GM10248 (cell line): ENCODE measurements around the gene ZBTB11.
A peak's percentile ranks its signal among the peaks of the same experiment; 100 is the strongest.

Experiments
- CTCF ChIA-PET: fragments of 300-600 bp; sonication (Branson Sonifier 250); formaldehyde crosslinking; extraction: SDS; loops from one replicate; lab custom pipeline; 2021; ENCODE audit warnings: antibody characterized with exemption; lab: Yijun Ruan, JAX
- POLR2A ChIA-PET: fragments of 350-650 bp; sonication (Branson Sonifier 250); formaldehyde crosslinking; extraction: SDS; loops from one replicate; lab custom pipeline; 2020; ENCODE audit warnings: antibody characterized with exemption; lab: Yijun Ruan, JAX
- DNase-seq: peaks from one replicate; pipeline ENCODE4 v3.0.0; 2012; ENCODE audit errors: extremely low spot score
- TF ChIP-seq, protein P1 (sequence below): IDR thresholded peaks from 2 replicates; pipeline ENCODE4 v1.5.1; 2012; ENCODE audit warnings: mild to moderate bottlenecking, low read depth; ENCODE audit errors: extremely low read depth, missing control alignments, control extremely low read depth

Gene ZBTB11

DNA sequence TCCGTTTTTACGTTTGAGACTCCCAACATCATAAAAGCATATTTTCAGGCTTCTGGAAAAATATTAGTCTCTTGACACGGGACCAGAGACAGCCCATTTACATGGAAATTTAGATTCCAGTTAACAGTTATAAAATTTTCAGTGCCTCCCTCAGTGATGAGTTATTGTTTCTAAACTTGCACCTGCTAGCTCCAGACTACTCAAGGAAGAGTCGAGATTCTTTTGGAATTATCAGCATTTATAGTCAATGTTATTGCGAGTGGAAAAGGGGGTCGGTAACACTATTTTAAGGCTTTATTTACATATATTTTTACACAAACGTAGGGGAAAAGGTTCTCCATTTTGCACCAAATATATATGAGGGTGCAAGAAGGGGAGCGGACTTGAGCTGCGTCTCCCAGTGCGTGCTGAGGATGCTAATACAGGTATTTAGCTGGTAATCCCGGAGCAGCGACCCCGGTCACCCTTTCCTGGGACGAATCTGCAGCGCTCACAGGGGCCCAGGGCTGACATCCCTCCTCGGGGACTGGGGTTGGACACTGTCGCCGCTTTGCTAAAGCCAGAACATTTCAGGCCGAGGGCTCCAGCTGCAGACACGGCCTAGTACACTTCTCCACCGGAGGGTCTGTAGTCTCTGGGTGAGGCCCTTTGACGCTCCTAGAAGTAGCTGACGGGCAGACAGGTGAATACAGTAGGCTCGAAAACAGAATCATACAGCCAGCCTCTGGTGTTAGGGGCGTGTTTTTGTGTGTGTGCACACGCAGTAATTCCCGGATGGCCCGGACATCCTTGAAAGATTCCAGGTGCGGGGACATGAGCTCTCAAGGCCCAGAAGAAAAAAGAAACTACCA is 729 bp upstream of the ZBTB11 start:
- TF ChIP-seq, protein P1, sequence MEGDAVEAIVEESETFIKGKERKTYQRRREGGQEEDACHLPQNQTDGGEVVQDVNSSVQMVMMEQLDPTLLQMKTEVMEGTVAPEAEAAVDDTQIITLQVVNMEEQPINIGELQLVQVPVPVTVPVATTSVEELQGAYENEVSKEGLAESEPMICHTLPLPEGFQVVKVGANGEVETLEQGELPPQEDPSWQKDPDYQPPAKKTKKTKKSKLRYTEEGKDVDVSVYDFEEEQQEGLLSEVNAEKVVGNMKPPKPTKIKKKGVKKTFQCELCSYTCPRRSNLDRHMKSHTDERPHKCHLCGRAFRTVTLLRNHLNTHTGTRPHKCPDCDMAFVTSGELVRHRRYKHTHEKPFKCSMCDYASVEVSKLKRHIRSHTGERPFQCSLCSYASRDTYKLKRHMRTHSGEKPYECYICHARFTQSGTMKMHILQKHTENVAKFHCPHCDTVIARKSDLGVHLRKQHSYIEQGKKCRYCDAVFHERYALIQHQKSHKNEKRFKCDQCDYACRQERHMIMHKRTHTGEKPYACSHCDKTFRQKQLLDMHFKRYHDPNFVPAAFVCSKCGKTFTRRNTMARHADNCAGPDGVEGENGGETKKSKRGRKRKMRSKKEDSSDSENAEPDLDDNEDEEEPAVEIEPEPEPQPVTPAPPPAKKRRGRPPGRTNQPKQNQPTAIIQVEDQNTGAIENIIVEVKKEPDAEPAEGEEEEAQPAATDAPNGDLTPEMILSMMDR = no peak
- ChIA-PET POLR2A (interaction anchor here (0.6 to 3.6 kb wide), 6 partner anchors 9 to 172 kb away, joined by 3 to 22 read pairs (median 4); partner anchors contain the start of genes CEP97, NFKBIZ and RPL24), CTCF (interaction anchor here (0.8 to 6.9 kb wide), 5 partner anchors 8 to 104 kb away, joined by 3 to 44 read pairs (median 8); partner anchors contain the start of genes CEP97, PCNP and RPL24)
- DNase-seq = no peak

DNA sequence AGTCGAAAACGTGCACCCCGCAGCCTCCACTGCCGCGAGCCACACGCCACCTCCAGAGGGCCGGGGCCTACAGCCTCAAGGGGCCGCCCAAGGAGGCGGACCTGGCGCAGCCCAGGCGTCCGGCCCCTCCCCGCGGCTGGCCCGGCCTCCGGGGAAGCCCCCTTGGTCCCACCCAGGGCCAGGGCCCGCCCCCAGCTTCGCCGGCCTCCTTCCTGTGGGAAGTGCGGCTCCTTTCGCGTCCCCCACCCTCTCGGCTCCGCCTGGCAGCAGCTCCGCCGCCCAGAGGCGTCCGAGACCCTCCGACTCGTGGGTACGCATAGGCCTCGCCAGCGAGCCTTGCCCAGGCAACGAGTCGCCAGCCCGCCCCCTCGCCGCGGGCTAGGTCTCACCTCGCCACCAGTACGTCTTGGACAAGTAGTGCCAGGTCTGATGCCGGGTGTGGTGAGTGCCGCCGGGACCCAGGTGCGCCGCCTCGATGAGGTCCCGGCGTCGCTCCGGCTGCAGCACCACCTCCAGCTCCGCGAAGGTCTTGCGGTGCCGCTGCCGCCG is 642 bp downstream of the ZBTB11 start:
- ChIA-PET CTCF (interaction anchor here (1.1 to 6.9 kb wide), 6 partner anchors 8 to 100 kb away, joined by 3 to 44 read pairs (median 5); partner anchors contain the start of gene RPL24), POLR2A (interaction anchor here (0.6 to 3.6 kb wide), 5 partner anchors 9 to 185 kb away, joined by 3 to 22 read pairs (median 6); partner anchors contain the start of genes PCNP and RPL24)
- DNase-seq = peak; percentile 97

DNA sequence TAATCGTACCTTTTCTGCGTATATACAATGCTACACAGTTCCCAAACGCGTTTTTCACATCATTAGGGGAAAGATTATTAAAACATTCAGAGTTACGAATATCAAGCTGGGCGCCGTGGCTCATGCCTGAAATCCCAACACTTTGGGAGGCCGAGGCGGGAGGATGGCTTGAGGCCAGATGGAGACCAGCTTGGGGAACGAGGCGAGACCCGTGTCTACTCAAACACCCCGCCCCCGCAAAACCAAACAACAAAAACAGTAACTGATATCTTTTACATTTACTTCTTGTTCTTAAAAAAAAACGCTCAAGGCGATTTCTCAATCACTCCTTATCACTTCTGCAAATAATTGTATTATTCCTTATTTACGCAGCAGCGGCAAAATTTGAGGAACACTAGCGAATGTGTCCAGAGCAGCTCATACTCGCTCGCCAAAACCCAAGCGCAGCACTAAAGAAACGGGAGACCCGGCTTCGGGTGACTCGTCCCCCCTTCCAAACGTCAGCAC is 1.2 kb downstream of the ZBTB11 start:
- TF ChIP-seq, protein P1 = no peak
- POLR2A ChIA-PET = interaction anchor here (0.6 to 3.6 kb wide), 5 partner anchors 9 to 962 kb away, joined by 3 to 22 read pairs (median 6); partner anchors contain the start of genes PCNP and RPL24
- CTCF ChIA-PET = interaction anchor here (1.1 to 6.9 kb wide), 6 partner anchors 9 to 99 kb away, joined by 3 to 44 read pairs (median 5); partner anchors contain the start of gene RPL24
- DNase-seq = no peak

More for the DNA sequence above, 642 bp downstream of the ZBTB11 start:
- TF ChIP-seq, protein P1 = peak; percentile 8

DNA sequence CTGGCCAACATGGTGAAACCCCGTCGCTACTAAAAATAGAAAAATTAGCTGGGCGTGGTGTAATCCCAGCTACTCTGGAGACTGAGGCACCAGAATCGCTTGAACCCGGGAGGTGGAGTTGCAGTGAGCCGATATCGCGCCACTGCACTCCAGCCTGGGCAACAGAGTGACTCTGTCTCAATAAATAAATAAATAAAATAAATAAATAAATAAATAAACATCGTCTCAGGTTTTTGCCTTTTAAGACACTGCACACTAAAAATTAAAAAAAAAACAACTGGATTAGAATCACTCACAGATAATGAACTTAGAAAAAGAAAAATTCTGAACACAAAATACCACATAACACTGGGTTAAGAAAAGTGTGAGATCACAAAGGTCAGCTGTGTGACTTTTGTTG is 2.4 kb downstream of the ZBTB11 start:
- POLR2A ChIA-PET = no interaction called here
- CTCF ChIA-PET = interaction anchor here (1.6 to 6.9 kb wide), 2 partner anchors 10 to 11 kb away, joined by 3 to 44 read pairs; no protein-coding TSS in a partner anchor
- TF ChIP-seq, protein P1 = no peak
- DNase-seq = no peak

DNA sequence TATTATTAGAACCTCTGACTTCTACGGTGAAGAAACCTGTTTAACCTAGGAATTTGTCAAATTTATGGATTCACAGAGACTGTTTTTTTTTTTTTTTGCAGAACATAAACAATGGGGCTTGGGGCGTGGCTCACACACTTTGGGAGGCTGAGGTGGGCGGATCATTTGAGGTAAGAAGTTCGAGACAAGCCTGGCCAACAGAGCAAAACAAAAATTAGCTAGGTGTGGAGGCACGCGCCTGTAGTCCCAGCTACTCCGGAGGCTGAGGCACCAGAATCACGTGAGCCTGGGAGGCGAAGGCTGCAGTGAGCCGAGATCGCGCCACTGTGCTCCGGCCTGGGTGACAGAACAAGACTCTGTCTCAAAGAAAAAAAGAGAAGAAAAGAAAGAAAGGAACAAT is 3.0 kb downstream of the ZBTB11 start:
- CTCF ChIA-PET = interaction anchor here (1.0 to 6.9 kb wide), 4 partner anchors 9 to 37 kb away, joined by 3 to 44 read pairs (median 3); no protein-coding TSS in a partner anchor
- POLR2A ChIA-PET = interaction anchor here (2.1 kb wide), 1 partner anchor 12 kb away, joined by 6 read pairs; the partner anchor contains the start of gene RPL24
- TF ChIP-seq, protein P1 = no peak
- no peak for DNase-seq

DNA sequence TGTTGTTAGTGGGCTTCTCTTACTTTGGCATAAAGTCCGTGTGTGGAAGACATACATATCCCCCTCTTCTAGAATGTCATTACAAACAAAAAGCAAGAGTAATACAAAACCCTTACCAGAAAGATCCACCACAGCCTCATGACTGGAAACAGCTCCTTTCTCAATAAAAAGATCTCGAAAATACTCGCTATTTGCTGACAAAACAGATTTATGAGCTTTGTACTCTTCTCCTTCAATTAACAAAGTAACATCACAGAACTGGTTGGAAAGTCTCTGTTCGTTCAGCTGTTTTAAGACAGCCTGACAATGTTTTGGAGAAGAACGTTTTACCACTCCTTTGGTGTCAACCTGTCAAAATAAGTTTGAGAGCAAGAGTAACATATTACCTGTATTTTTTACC is 5.9 kb downstream of the ZBTB11 start:
- TF ChIP-seq, protein P1 = no peak
- no peak for DNase-seq
- CTCF ChIA-PET = interaction anchor here (1.1 to 1.6 kb wide), 2 partner anchors 19 to 36 kb away, joined by 3 read pairs; no protein-coding TSS in a partner anchor
- POLR2A ChIA-PET = no interaction called here
